HG02884 (cell line): Measurements from ENCODE around the gene VKORC1.
"Not testable (repeated sequence)": the region's sequence is repeated elsewhere in the genome, so short reads cannot be mapped to it uniquely, and the experiment has no call there.

Experiments used
- ATAC-seq: cut with Tn5 transposase; IDR thresholded peaks from one replicate; pipeline ENCODE4 v1.9.1; 2021; ENCODE audit warnings: mild to moderate bottlenecking, moderate library complexity; ENCODE audit not compliant: unreplicated experiment

Gene VKORC1

DNA sequence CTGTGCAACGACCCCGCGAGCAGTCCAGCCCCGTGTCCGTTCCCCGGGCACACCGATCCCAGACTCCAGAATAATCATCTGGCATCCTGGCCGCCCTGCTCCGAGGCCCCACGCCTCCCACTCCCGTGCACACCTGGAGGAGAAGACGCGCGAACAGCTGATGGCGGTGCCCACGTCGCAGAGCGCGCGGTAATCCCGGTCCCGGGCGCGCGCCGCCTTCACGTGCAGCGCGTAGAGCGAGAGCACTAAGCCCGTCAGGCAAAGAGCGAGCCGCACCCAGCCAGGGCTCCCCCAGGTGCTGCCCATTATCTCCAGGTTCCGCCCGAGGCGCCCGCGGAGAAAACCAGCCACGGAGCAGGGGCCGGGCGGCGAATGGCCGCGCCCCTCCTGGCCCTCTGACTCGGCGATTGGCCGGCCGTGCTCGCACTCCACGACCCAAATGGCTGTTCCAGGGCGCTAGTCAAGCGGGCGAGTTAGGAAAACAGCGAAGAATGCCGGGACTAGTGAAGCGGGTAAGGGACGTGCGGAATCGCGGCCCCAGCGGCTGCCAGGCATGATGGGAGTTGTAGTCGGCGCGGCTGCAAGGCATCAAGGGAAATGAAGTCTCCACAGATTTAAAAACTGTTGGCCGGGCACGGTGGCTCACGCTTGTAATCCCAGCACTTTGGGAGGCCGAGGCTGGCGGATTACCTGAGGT lies at the start of gene VKORC1:
Gene VKORC1 (minus strand): TSS at position 374 of the 697 bp plus-strand sequence. CDS start 68 bp downstream, at position 306.
- ATAC-seq = peak; percentile 83

DNA sequence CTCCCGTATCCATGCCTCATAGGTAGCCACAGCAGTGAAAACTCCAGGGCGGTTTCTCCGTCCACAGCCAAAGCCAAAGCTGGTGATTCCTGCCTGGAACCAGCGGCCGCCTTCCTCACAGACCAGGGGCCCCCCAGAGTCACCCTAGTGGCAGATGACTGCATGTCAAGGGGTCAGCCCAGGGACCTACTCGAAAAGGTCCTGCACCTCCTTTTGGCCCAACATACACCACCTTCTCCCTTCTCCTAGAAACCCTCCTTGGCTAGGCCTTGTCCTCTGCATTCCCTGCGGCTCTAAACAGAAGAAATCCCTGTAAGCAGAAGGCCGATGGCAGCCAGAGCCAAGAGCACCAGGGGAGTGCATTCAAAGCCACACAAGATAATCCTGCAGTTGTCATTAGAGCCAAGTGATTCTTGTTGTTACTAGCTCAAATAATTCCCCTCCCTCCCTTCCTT lies 49.1 kb upstream of the VKORC1 start:
- no peak for ATAC-seq

DNA sequence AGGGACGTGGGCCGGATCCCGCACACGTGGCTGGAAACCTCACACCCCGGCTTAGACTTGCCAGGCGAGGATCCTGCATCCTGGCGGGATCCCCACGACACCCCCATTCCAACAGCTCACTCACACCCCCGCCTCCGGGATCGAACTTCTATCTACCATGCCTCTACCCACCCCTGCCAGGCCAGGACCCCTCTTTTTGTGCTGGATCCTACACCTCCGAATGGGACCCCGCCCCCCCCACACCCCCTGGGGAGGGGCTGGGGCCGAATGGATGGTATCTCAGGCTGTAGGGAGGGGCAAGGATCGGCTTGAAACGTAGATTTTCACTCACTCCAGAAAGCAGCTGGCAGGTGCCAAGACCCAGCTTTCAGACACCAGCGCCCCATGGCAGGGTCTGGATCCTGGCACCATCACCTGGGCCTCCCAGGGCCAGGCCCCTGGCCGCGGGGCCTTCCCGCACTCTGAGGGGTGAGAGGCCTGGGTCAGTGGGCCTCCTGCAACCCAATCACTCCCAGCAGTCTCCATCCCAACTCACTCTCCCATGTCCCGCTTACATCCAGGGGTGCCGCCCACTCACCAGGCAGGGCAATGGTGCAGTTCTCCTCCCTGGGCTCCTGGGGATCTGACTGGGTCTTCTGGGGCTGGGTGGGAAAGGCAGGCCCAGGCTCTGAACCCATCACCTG lies 48.6 kb upstream of the VKORC1 start:
- ATAC-seq = no peak

DNA sequence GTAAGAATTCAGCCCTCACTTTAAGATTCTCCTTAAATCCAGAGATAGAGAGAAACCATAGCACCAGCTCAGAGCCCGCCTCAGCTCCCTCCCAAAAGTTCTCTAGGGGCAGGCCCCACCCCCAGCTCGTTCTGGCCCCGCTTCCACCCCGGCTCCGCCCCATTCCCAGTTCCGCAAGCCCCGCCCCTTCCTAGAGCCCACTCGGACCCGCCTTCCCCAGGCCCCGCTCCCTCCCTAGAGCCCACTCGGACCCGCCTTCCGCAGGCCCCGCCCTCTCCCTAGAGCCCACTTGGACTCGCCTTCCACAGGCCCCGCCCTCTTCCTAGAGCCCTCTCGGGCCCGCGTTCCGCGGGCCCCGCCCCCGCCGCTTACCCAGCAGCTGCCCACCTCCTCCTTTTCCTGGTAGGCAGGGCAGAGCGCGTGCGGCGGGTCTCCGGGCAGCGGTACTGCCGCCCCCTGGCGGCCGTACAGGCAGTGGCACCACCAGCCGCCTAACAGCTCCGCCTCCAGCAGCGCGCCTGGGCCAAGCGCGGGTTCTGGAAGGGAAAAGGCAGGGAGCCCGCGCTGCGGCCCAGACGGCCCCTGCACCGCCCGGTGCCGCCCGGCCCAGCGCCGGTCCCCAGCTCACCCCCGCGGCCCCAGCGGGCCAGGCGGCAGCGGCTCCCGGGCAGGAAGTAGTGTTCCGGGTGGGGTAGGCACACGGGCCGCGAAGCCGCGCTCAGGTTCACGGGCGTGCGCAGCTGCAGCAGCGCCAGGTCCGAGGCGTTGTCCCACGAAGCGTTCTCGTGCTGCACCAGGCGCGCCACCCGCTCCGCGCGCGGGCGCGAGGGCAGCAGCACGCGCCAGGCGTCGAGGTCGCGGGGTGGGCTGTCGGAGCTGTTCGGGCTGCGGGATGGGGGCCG lies 47.8 kb upstream of the VKORC1 start:
- ATAC-seq = peak; percentile 83

DNA sequence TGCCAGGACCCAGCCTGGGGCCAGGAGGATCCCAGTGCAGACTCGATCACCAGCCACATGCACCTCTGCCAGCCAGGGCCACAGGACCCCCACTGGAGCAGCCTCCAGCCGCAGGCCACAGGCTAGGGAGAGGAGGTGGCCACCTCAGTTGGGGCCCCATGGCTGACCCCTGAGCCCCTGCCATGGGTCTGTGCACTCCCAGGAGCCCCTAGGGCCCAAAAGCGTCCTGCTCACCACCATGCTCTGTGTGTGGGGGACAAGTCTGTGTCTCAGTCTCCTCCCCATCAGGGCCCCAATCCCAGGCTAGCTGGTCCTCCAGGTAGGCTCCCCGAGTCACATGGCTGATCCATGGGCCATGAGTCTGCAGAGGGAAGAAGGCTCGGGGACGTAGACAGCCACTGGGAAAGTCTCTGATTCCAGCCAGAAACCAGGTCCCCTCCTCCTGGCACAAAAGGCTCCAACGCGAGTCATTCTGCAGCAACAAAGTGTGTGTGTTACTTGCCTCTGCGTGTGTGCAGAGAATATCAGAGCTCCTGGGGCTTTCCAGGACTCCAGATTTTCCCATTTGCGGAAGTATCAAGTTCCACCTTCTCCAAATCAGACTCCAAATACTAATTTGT lies 47.0 kb upstream of the VKORC1 start:
- ATAC-seq = no peak

DNA sequence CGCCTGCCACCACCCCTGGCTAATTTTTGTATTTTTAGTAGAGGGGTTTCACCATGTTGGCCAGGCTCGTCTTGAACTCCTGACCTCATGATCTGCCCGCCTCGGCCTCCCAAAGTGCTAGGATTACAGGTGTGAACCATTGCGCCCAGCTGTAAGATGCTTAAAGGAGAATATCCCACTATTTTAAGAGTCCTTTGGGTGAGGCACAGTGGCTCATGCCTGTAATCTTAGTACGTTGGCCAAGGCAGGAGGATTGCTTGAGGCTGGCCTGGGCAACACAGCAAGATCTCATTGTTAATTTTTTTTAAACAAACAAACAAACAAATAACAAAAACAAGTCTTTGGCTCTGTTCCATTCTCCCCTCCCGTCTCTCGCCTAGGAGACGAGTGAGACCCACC lies 46.5 kb upstream of the VKORC1 start:
- ATAC-seq = not testable (repeated sequence)

DNA sequence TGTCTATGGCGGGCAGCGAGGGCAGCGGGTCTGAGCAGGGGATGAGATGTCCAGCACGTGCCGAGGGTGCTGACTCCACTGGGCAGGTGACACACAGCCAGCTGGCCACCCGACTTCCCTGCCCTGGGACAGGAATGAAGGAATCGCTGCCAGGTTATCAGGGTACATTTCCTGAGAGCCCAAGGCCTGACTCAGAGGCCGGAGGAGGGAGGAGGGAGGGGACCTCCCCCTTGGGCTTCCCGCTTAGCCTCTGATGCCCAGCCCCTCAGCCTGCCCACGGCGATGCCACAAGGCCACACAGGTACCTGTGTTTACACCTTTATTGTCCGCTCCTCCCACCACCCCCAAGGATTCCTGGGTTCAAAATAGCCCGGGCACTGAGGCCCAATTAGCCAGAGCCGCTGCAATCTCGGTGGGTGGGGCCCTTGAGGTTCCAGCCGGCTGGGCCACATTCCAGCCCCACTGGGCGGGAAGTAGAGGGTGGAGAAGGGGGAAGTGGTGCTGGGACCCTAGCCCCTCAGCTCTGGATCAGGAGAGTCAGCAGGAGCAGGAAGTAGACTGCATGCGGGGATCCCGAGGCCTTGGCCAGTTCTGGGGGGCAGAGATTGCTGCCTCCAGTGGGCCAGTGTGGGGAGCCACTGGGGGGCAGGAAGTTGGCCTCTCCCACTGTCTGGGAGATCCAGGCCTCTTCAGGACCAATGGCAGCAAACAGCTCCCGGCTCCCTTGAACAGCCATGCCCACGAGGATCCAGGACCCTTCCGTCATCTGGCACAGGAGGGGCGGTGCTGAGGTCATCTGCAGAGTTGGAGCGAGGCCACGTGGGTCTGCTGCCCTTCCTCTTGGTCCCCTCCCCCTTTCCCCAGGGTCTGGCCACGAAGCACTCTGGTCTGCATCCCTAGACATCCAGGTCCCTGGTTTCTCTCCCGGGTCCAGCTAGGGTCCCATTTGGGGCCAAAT lies 44.3 kb upstream of the VKORC1 start:
- no peak for ATAC-seq

DNA sequence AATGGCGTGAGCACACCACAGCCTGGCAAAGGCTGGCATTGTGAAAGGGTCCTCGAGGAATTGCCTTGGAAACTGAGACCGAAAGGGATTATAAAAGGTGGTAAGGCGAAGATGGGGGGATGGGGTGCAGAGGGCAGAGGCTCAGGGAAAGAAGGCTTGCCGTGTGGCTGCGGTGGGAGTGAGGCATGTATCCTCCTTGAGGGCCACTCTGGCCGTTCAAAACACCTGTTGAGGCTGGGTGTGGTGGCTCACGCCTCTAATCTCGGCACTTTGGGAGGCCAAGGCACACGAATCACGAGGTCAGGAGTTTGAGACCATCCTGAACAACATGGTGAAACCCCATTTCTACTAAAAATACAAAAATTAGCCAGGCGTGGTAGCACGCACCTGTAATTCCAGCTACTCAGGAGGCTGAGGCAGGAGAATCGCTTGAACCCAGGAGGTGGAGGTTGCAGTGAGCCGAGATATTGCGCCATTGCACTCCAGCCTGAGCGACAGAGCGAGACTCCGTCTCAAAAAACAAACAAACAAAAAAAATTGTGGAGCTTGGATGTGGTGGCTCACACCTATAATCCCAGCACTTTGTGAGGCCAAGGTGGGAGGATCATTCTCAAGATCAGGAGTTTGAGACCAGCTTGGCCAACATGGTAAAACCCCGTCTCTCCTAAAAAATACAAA lies 42.4 kb upstream of the VKORC1 start:
- not testable (repeated sequence) for ATAC-seq

DNA sequence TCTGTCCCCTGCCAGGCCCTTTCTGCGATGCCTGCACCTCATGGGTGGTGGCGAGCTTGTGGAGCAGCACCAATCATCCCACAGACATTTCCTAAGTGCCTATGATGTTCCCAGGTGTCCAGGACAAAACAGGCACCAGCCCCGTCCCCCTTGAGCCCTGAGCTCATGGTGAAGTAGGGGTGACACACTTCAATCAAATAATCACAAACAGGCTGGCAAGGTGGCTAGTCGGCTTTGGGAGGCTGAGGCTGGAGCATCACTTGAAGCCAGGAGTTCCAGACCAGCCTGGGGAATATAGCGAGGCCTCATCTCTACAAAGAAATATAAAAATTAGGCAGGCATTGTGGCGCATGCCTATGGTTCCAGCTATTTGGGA lies 41.7 kb upstream of the VKORC1 start:
- ATAC-seq = no peak

DNA sequence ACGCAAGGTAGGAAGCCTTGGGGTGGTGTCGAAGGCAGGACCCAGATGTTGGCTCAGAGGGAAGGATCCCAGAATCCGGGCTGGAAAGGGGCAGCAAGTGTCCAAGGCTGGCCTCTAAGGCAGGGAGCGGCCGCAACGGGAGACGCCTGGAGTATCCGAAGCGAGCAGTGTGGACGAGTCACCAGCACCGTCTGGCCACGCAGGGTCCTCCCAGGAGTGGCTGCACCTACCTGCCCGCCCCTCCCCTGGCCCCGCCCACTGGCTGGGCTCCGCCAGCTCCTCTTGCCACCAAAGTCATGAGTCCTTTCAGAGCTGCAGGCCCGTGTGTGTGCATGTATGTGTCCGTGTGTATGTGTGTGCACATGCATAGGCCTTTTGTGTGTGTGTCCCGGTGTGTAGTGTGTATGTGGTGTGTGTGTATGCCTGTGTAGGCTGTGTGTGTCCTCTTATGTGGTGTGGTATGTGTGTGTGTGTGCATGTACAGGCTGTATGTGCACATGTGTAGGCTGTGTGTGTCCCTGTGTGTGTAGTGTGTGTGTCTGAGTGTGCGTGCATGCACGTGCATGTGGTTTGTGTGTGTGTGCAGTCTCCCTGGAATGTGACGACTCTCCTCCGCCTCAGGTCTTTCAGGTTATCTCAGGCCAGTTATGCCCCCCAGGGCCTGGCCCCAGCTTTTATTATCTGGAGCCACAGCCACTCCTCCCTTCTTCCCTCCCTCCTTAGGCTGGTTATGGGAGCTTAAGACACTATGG lies 41.1 kb upstream of the VKORC1 start, which contains the start of gene PRSS8:
Gene PRSS8 (minus strand): TSS at position 193 of the 752 bp plus-strand sequence. CDS start 229 bp downstream, outside the sequence.
- no peak for ATAC-seq

DNA sequence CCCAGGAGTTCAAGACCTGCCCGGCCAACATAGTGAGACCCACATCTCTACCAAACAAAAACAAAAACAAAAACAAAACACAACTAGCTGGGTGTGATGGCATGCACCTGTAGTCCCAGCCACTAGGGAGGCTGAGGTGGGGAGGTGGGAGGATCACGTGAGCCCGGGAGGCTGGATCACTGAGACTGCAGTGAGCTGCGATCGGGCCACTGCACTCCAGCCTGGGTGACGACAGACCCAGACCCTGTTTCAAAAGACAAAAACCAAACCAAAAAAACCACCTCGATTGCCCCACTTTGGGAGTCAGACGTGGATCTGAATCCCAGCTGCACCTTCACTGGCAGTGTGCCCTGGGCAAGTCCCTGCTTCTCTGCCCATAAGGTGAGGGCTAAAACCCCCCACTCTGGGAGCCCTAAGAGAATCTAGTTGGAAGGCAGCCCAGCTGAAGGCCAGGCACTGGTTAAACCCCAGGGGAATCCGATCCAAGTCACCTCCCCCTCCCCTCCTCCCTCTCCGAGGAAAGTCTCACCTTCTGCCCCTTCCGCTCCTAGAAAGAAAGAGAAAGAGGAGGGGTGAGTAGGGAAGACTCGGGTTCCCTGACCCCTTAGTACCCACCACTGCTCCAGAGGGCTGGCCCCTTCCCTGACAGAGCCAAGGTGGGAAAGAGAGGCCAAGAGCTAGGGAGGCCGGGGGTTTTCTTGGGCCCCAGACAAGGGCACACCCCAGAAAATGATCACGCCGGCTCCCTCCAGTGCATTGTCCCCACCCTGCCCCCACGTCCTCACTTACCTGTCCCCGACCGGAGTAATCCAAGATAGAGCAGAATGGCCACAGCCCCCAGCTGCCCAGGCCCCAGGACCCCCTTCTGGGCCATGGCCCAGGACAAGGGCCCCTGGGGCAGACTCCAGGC lies 40.3 kb upstream of the VKORC1 start:
- no peak for ATAC-seq

DNA sequence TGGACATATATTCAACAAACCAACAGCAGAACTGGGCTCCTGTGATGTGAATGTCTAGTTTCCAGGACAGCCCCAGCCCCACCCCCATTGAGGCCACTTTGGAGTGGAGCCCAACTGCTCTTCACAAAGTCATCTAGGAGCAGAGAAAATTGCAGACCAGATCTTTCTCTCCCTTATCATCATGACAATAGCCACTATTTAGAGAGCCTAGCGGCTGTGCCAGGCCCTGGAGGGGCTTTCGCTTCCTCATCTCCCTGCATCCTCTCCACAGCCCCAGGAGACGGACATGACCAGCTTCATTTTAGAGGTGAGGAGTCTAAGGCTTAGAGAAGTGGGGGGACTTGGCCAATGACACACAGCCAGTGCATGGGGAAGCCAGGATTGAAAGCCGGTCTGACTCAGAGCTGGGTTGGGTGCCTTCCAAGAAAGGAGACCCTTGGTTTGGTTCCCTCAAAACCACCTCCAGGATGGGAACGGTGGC lies 39.5 kb upstream of the VKORC1 start:
- ATAC-seq = no peak

DNA sequence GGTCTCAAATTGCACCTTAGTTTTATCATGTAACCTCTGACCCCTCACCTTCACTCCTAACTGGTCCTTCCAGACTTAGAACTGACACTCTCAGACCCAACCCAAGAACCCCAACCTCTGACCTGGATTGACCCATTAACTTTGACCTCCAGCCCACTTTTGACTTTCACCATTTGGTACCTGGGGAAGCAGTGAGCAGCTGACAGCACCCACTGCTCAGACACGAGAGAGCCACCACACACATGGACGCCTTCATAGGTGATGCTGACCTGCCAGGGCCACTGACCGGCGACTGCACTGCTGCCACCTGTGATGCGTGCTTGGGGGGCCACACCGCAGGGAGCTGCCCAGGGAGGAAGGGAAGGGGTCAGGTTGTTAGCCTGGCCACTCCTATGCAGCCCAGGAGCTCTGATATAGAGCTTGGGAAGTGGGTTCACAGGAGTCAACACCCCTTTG lies 38.5 kb upstream of the VKORC1 start:
- no peak for ATAC-seq

DNA sequence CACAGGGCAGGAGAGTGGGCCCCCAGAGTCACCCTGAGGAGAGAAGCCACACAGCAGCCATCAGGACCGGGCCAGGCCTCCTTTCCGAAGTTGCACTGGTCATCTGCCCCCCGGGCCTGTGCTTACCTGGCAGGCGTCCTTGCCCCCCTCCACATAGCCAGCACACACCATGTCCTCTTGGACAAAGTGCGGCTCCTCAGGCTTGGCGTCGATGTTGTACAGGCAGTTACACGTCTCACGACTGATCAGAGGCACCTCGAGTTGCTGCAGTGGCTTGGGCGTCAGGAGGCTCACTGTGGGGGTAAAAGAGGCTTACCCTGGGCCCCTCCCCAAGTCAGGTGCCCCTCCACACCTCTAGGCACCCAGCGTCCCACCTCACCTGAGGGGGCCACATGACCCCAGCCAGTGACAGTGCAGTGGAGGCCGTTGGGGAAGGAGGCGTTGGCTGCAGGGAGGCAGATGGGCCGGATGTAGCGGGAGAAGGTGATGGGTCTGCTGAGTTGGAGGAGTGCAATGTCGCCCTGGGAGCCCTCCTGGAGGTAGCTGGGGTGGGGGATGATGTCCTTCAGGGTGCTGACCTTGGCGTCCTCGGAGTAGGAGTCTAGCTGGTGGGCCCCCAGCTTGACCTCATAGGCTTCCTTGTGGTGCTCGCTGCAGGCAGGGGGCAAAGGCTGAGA lies 37.8 kb upstream of the VKORC1 start:
- no peak for ATAC-seq

DNA sequence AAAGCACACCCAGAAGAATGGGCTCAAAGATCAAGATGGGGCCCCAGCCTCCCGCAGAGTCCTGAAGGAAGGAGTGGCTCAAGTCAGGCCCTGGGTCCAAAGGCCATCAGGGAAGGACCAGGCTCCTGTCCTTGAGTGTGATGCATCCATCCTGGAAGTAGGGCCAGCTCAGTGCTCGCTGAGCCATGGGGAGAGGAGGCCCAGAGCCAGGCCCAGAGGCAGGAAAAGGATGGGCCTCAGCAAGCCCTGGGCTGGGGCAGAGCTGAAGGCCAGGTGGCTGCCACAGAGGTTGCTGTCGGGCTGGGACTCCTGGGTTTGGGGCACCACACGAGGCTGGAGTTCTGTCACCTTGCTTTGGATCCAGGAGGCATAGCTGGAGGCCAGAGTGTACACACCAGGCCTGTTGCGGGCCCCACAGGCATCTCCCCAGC lies 37.3 kb upstream of the VKORC1 start:
- ATAC-seq = no peak

DNA sequence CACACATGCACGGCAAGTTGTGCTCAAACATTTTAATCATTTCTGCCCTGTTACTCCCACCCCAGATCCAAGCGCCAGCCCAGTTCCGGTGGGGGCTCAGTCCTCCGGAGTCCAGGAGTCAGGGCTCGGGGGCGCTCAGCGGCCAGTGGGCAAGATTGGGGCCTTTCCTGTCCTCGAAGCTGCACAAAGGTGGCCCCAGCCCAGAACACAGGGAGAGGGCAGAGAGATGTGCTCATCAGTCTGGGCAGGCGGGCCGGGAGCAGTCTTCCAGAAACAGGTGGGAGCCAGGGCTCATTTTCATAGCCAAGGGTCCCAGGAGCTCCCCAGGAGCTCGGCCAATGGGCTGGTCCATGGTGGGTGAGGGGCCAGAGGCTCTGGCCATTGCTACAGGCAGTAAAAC lies 36.8 kb upstream of the VKORC1 start:
- no peak for ATAC-seq

DNA sequence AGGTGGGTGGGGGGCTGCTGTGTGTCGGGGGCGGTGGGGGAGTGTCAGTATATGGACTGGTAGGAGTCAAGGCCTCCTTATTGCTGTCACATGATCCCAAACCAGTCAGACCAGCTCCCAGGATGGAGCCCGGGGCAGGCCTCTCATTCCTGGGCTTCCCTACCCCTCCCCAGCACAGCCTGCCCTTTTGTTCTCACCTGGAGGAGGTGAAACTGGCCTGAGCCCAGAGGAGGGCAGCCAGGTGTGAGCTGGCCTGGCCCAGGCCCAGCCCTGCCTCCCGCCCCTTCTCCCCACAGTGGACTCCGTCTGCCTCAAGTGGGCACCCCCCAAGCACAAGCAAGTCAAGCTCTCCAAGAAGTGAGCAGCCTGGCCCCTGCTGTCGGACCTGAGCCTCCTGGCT lies 36.3 kb upstream of the VKORC1 start:
- no peak for ATAC-seq
